Vagina (tissue), 2 donors: Measurements from ENCODE around the gene PRKACG.

ENCODE experiments used
- POLR2A ChIP-seq, 2 donors: fragments of 450-650 bp; IDR thresholded peaks; one replicate each; pipeline ENCODE4 v1.6.1; 2017; ENCODE audit warnings: antibody characterized with exemption in 2 of 2, mild to moderate bottlenecking in 2 of 2, moderate library complexity in 2 of 2
- POLR2AphosphoS5 ChIP-seq, 2 donors: sonication (generic); formaldehyde crosslinking; IDR thresholded peaks; one replicate each; pipeline ENCODE4 v1.9.0; 2017; ENCODE audit warnings: antibody characterized with exemption in 2 of 2, mild to moderate bottlenecking in 2 of 2, low read depth in 1 of 2; ENCODE audit not compliant: insufficient read depth in 1 of 2
- TF ChIP-seq, protein P1 (sequence below), 3 experiments: fragments of 450-650 bp in 2 of 3; fragments of 200-600 bp in 1 of 3; sonication (generic) in 1 of 3; IDR thresholded peaks; one replicate each; pipeline ENCODE4 v1.5.1; 2017 to 2019; ENCODE audit warnings: antibody characterized with exemption in 3 of 3, mild to moderate bottlenecking in 2 of 3, moderate library complexity in 2 of 3

DNA sequence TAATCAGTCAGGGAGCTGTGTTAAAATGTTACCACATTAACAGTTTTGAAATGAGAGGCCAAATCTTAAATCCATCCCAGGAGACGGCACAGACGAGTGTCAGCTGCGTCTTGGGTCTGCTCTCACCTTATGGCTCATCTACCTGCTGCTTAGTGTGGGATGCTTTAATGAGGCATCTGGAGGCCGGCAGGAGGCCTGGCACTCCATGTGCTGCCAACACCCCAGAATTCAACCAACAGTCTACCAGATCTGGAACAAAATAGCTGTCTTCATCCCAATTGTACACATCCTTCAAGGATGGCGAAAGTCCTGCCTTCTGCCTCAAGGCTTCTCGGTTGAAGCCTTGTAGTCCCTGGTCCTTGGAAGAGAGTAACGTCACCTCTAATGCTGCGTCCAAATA, 12.0 kb downstream of the PRKACG start:
- TF ChIP-seq, protein P1, sequence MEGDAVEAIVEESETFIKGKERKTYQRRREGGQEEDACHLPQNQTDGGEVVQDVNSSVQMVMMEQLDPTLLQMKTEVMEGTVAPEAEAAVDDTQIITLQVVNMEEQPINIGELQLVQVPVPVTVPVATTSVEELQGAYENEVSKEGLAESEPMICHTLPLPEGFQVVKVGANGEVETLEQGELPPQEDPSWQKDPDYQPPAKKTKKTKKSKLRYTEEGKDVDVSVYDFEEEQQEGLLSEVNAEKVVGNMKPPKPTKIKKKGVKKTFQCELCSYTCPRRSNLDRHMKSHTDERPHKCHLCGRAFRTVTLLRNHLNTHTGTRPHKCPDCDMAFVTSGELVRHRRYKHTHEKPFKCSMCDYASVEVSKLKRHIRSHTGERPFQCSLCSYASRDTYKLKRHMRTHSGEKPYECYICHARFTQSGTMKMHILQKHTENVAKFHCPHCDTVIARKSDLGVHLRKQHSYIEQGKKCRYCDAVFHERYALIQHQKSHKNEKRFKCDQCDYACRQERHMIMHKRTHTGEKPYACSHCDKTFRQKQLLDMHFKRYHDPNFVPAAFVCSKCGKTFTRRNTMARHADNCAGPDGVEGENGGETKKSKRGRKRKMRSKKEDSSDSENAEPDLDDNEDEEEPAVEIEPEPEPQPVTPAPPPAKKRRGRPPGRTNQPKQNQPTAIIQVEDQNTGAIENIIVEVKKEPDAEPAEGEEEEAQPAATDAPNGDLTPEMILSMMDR (IDR thresholded peaks at IDR 0.05) = no peak
- TF ChIP-seq POLR2A (IDR thresholded peaks at IDR 0.05) = no peak
- no peak for TF ChIP-seq POLR2AphosphoS5 (IDR thresholded peaks at IDR 0.05; ENCODE audit: insufficient read depth in 1 of 2, low read depth in 1 of 2)
